K562 (cell line): ENCODE results near the gene ZNF180. TPM values are rescaled to one million over a fixed set of nuclear protein-coding genes. Genes with fewer than 3 reads are reported as not detected.

Experiments
- ATF7 ChIP-seq: fragments of 450-650 bp; IDR thresholded peaks from 2 replicates; pipeline ENCODE4 v1.7.1; 2014; ENCODE audit warnings: mild to moderate bottlenecking, moderate library complexity
- CHAMP1 ChIP-seq: fragments of 450-650 bp; IDR thresholded peaks from 2 replicates; pipeline ENCODE4 v1.6.1; 2016; ENCODE audit warnings: mild to moderate bottlenecking
- HMGXB4 ChIP-seq: sonication (generic); formaldehyde crosslinking; IDR thresholded peaks from 2 replicates; pipeline ENCODE4 v1.8.1; 2023; ENCODE audit warnings: mild to moderate bottlenecking, missing genetic modification reagents
- ILK ChIP-seq: fragments of 450-650 bp; IDR thresholded peaks from 2 replicates; pipeline ENCODE4 v1.6.1; 2016; ENCODE audit warnings: missing genetic modification characterization, low read depth, mild to moderate bottlenecking, missing compliant biosample characterization, moderate library complexity, borderline replicate concordance
- KDM1A ChIP-seq, 2 experiments: fragments of 450-650 bp; IDR thresholded peaks; 2 replicates each; pipeline ENCODE4 v1.6.1; 2016; ENCODE audit warnings: mild to moderate bottlenecking in 2 of 2
- PHTF2 ChIP-seq: fragments of 250-450 bp; sonication (Bioruptor Pico); IDR thresholded peaks from 2 replicates; pipeline ENCODE4 v1.5.0; 2021; ENCODE audit warnings: mild to moderate bottlenecking
- POLR2H ChIP-seq: IDR thresholded peaks from 2 replicates; pipeline ENCODE4 v1.6.1; 2016; ENCODE audit warnings: missing genetic modification characterization, low read depth, mild to moderate bottlenecking, control low read depth, missing compliant biosample characterization, moderate library complexity
- REST ChIP-seq, 2 experiments: fragments of 450-650 bp; formaldehyde crosslinking in 1 of 2; IDR thresholded peaks; 2 replicates each; pipeline versions ENCODE4 v1.4.0 to v1.6.1; 2014 to 2020; ENCODE audit warnings: mild to moderate bottlenecking in 2 of 2, borderline replicate concordance in 1 of 2, low read depth in 1 of 2
- SNRNP70 ChIP-seq: fragments of 200-400 bp; formaldehyde crosslinking; optimal IDR thresholded peaks from 2 replicates; pipeline ENCODE3; 2017; ENCODE audit warnings: low read depth, low read length
- U2AF1 ChIP-seq: fragments of 200-400 bp; formaldehyde crosslinking; optimal IDR thresholded peaks from 2 replicates; pipeline ENCODE3; 2017; ENCODE audit warnings: mild to moderate bottlenecking, low read depth, low read length, moderate library complexity
- ZBTB12 ChIP-seq: fragments of 250-450 bp; sonication (Bioruptor Pico); IDR thresholded peaks from 2 replicates; pipeline ENCODE4 v1.4.0; 2020
- ZNF644 ChIP-seq: fragments of 200-800 bp; sonication (Bioruptor generic); IDR thresholded peaks from 2 replicates; pipeline ENCODE4 v1.6.1; 2016; ENCODE audit warnings: low read depth, missing genetic modification characterization, missing compliant biosample characterization
- polyA plus RNA-seq, 8 experiments: library from polyadenylated mRNA; depleted of rRNA in 4 of 8; stranded (reverse) in 5 of 8; unstranded in 3 of 8; fragments of >200 nt; fragmentation: Nextera tagmentation in 2 of 8; fragmentation: Illumina TruSeq in 1 of 8; extraction: Ambion mirVana in 2 of 8; extraction: Trizol in 1 of 8; gene quantifications; 2 replicates each; pipeline versions ENCODE4 v1.2.1 to v1.2.3, GENCODE V29; 2011 to 2014; ENCODE audit warnings: inconsistent platforms in 1 of 8, missing spikeins in 1 of 8
- total RNA-seq, 7 experiments: library from RNA; depleted of rRNA in 6 of 7; stranded (reverse); fragments of >200 nt in 6 of 7; fragmentation: Illumina TruSeq in 2 of 7; extraction: Trizol in 2 of 7; gene quantifications; 2 replicates each; pipeline versions ENCODE4 v1.2.1 to v1.2.3, GENCODE V29; 2011 to 2021; ENCODE audit warnings: low replicate concordance in 1 of 7

ZNF180 gene
- total and polyA plus RNA-seq, 9 of the 15 experiments (the other 6 are each of a cell fraction or from before 2014, with no cell fraction given) = 1.8 to 8.7 (median 5.9) TPM

GRCh38 chr19:44512326-44513298 lies 12.3 kb upstream of the ZNF180 start (continued):
- TF ChIP-seq HMGXB4 (CRISPR knock-in tag) (0 out of 2 replicates have a peak, but pooled peaks have one; percentile 45), ILK (tag) (no peak), KDM1A (IDR thresholded peaks at IDR 0.05) (peak in 1 of 2 experiments; percentile 30; a peak in 1 of 4 replicates), CHAMP1 (no peak), PHTF2 (CRISPR knock-in tag) (no peak), SNRNP70 (no peak), ZBTB12 (CRISPR knock-in tag) (no peak), U2AF1 (no peak), ZNF644 (tag) (no peak), ATF7 (no peak), REST (IDR thresholded peaks at IDR 0.05; ENCODE audit: borderline replicate concordance) (peak; percentile 97), REST (CRISPR knock-in tag; IDR thresholded peaks at IDR 0.05; ENCODE audit: low read depth) (peak; percentile 83), POLR2H (tag) (no peak)
